Measurements from ENCODE around the gene C4orf50.

DNA sequence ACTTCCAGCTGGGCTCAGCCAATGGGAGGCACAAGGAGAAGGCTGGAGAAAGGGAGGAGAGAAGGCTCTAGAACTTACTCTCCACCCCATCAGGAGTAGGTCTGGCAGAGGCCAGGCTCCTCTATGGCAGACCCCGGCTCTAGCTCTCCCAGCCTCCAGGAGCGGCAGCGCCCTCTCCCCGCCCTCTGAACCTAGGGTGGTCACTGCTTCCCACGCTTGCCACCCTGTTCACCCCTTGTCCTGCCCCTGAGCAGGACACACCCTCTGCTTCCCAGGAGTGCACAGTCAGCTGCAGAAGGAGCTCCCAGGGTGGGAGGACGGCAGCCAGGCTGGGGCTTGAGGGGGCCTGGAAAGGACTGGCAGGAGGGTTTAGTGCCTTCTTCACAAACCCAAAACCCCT is 72.3 kb downstream of the C4orf50 start:
- TF ChIP-seq, protein P1, sequence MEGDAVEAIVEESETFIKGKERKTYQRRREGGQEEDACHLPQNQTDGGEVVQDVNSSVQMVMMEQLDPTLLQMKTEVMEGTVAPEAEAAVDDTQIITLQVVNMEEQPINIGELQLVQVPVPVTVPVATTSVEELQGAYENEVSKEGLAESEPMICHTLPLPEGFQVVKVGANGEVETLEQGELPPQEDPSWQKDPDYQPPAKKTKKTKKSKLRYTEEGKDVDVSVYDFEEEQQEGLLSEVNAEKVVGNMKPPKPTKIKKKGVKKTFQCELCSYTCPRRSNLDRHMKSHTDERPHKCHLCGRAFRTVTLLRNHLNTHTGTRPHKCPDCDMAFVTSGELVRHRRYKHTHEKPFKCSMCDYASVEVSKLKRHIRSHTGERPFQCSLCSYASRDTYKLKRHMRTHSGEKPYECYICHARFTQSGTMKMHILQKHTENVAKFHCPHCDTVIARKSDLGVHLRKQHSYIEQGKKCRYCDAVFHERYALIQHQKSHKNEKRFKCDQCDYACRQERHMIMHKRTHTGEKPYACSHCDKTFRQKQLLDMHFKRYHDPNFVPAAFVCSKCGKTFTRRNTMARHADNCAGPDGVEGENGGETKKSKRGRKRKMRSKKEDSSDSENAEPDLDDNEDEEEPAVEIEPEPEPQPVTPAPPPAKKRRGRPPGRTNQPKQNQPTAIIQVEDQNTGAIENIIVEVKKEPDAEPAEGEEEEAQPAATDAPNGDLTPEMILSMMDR (IDR thresholded peaks at IDR 0.05; ENCODE audit: low read depth, low read length, missing input control) = no peak
- TF ChIP-seq SP1 (IDR thresholded peaks at IDR 0.05) (no peak), FOXA1 (IDR thresholded peaks at IDR 0.05) (no peak)
